ENCODE data around the gene PTPRE. TPM values are rescaled to one million over a fixed set of nuclear protein-coding genes. Genes with fewer than 3 reads are reported as not detected.

Gene PTPRE
- total RNA-seq, 1 experiment from 2014 or later, result 6.8 TPM

- no peak for DNase-seq (ENCODE audit: low read depth)
These were observed 72.1 kb downstream of the PTPRE start for GRCh38 chr10:127979045-127979444.

- DNase-seq (ENCODE audit: low read depth), result no peak
These were observed 72.7 kb downstream of the PTPRE start for GRCh38 chr10:127979566-127979965.

GRCh38 chr10:127980898-127981297, 74.0 kb downstream of the PTPRE start:
- DNase-seq (ENCODE audit: low read depth), result no peak

GRCh38 chr10:127982601-127983000, 75.7 kb downstream of the PTPRE start:
- DNase-seq (ENCODE audit: low read depth), result no peak

GRCh38 chr10:127983344-127984100, 76.6 kb downstream of the PTPRE start:
- no peak for DNase-seq (ENCODE audit: low read depth)

GRCh38 chr10:127984945-127985344, 78.0 kb downstream of the PTPRE start:
- DNase-seq (ENCODE audit: low read depth), result no peak

- no peak for DNase-seq (ENCODE audit: low read depth)
These were observed 79.9 kb downstream of the PTPRE start for GRCh38 chr10:127986531-127987466.

- DNase-seq (ENCODE audit: low read depth), result no peak
These were observed 80.8 kb downstream of the PTPRE start for GRCh38 chr10:127987467-127988380.

- DNase-seq (ENCODE audit: low read depth), result no peak
These were observed 82.6 kb downstream of the PTPRE start for GRCh38 chr10:127989481-127990012.

GRCh38 chr10:127990132-127990788, 83.4 kb downstream of the PTPRE start:
- peak; percentile 38 for DNase-seq (ENCODE audit: low read depth)

- peak; percentile 87 for DNase-seq (ENCODE audit: low read depth)
These were observed 84.1 kb downstream of the PTPRE start for GRCh38 chr10:127990846-127991542.

- DNase-seq (ENCODE audit: low read depth), result no peak
These were observed 84.8 kb downstream of the PTPRE start for GRCh38 chr10:127991543-127992255.

GRCh38 chr10:127992376-127992775, 85.5 kb downstream of the PTPRE start:
- no peak for DNase-seq (ENCODE audit: low read depth)

- no peak for DNase-seq (ENCODE audit: low read depth)
These were observed 86.3 kb downstream of the PTPRE start for GRCh38 chr10:127993056-127993690.

- no peak for DNase-seq (ENCODE audit: low read depth)
These were observed 89.0 kb downstream of the PTPRE start for GRCh38 chr10:127995939-127996338.

GRCh38 chr10:127996586-127996985, 89.7 kb downstream of the PTPRE start:
- DNase-seq (ENCODE audit: low read depth), result no peak

- DNase-seq (ENCODE audit: low read depth), result no peak
These were observed 90.4 kb downstream of the PTPRE start for GRCh38 chr10:127997271-127997670.

GRCh38 chr10:127997937-127998336, 91.0 kb downstream of the PTPRE start:
- DNase-seq (ENCODE audit: low read depth), result peak; percentile 26
